Fibroblast of villous mesenchyme (primary cell): ENCODE data around the gene PAWR. TPM values are rescaled to one million over a fixed set of nuclear protein-coding genes. Genes with fewer than 3 reads are reported as not detected.

Experiments
- DNase-seq: peaks from one replicate; pipeline ENCODE4 v3.0.0-alpha.2; 2010; ENCODE audit warnings: low read depth
- H3K4me3 ChIP-seq: 2 replicates; pipeline ENCODE4 v1.5.1; 2011; ENCODE audit warnings: low read depth, mild to moderate bottlenecking, low read length
- total RNA-seq: library from RNA; depleted of rRNA; stranded (reverse); fragments of >200 nt; gene quantifications from 2 replicates; pipeline ENCODE4 v1.2.3, GENCODE V29; 2012
- TF ChIP-seq, protein P1 (sequence below): IDR thresholded peaks from 2 replicates; pipeline ENCODE4 v1.5.1; 2012; ENCODE audit warnings: low read depth, mild to moderate bottlenecking, low read length; ENCODE audit not compliant: insufficient read depth

Gene PAWR
- total RNA-seq, 1 donor, result 64.3 TPM

DNA sequence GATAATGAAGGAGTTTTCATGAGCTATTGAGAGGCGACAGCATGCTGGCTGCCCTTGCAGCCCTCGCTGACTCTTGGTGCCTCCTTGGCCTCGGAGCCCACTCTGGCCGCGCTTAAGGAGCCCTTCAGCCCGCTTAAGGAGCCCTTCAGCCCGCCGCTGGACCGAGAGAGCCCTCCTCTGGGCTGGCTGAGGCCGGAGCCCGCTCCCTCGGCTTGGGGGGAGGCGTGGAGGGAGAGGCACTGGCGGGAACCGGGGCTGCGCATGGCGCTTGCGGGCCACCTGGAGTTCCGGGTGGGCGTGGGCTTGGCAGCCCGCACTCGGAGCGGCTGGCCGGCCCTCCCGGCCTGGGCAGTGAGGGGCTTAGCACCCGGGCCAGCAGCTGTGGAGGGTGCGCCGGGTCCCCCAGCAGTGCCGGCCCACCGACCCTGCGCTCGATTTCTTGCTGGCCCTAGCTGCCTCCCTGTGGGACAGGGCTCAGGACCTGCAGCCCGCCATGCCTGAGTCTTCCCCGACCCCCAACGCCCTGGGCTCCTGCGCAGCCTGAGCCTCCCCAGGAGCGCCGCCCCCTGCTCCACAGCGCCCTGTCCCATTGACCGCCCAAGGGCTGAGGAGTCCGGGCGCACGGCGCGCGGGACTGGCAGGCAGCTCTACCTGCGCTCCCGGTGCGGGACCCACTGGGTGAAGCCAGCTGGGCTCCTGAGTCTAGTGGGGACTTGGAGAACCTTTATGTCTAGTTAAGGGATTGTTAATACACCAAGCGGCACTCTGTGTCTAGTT, 20.1 kb upstream of the PAWR start:
- DNase-seq, result no peak
- peak overlapping the region; percentile 35 for H3K4me3 ChIP-seq
- TF ChIP-seq, protein P1, sequence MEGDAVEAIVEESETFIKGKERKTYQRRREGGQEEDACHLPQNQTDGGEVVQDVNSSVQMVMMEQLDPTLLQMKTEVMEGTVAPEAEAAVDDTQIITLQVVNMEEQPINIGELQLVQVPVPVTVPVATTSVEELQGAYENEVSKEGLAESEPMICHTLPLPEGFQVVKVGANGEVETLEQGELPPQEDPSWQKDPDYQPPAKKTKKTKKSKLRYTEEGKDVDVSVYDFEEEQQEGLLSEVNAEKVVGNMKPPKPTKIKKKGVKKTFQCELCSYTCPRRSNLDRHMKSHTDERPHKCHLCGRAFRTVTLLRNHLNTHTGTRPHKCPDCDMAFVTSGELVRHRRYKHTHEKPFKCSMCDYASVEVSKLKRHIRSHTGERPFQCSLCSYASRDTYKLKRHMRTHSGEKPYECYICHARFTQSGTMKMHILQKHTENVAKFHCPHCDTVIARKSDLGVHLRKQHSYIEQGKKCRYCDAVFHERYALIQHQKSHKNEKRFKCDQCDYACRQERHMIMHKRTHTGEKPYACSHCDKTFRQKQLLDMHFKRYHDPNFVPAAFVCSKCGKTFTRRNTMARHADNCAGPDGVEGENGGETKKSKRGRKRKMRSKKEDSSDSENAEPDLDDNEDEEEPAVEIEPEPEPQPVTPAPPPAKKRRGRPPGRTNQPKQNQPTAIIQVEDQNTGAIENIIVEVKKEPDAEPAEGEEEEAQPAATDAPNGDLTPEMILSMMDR, result no peak

DNA sequence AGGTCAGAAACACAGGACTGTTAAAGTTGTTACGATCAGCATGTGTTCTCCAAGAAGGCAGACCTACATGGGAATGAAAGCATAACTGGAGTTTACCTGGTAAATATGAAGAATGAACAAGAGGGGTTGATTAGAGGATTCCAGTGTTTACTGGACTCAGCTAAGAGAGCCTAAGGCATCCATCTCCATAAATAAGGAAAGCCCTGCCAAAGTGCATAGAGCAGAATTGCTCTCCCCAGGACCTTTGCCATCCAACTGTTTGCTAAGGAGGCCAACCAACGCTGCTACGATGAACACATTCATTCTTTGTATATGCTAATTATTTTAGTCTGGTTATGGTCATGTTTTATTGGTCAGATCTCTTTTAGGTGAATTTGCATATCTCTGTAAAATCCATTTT, 17.1 kb upstream of the PAWR start:
- TF ChIP-seq, protein P1, result no peak
- DNase-seq, result no peak
- no peak overlapping the region for H3K4me3 ChIP-seq

DNA sequence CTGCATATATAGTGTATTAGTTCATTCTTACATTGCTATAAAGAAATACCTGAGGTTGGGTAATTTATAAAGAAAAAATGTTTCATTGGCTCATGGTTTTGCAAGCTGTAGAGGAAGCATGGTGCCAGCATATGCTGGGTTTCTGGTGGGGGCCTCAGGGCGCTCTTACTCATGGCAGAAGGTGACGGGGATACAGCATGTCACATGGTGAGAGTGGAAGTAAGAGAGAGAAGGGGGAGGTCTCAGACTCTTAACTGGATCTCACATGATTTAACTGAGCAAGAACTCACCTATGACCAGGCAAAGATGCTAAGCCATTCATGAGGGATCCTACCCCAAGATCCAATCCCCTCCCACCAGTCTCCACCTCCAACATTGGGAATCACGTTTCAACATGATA, 15.9 kb upstream of the PAWR start:
- no peak overlapping the region for H3K4me3 ChIP-seq
- TF ChIP-seq, protein P1, result no peak
- no peak for DNase-seq

DNA sequence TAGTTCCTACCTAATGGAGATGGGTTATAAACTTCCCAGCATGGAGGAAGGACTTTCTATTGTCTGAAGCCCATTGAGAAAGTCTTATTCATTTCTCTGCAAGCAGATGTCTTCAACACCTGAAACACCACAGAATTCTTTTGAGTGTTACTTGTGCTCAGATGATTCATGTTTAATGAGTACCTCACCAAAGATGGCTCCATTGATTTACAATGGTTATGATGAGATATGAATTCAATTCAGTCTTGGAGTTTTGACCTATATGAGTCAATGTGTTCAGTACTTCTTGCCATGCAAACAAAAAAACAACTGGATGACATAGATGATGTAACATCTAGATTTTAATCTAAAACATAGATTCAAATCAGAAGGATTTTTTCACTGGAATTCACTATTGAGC, 15.4 kb upstream of the PAWR start:
- no peak overlapping the region for H3K4me3 ChIP-seq
- DNase-seq, result no peak
- TF ChIP-seq, protein P1, result no peak

DNA sequence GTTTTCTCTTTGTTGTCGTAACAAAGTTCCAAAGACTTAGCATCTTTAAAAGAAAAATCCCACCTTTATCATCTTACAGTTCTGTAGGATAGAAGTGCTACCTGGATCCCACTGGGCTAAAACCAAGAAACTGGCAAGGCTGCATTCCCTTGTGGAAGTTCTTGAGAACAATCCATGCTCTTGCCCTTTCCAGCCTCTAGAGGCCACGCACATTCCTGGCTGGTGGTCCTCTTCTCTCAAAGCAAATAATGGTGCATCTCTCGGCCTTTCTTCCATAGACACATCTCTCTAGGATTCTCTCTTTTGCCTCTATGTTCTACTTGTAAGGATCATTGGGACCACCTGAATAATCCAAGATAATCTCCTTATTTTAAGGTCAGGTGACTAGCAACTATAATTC, 8.2 kb upstream of the PAWR start:
- TF ChIP-seq, protein P1, result no peak
- DNase-seq, result no peak
- H3K4me3 ChIP-seq, result no peak overlapping the region

DNA sequence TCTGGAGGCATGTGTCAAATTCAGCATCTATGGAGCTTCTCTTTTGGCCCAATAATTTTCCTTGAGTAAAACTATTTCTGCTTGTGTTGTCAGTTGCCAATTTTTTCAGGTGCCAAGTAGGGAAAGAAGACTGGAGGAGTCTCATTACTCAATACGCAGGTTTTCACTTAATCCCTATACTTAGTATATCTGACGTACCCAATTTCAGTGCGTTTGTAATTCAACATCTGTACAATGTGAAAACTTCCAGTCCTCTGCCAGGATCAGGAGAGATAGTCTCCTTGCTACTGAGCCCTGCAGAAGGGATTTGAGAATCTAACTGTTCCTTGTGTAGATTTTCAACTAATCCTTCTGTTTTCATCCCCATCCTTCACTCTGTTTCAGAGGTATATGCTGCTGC, 5.7 kb upstream of the PAWR start:
- no peak for DNase-seq
- TF ChIP-seq, protein P1, result no peak
- no peak overlapping the region for H3K4me3 ChIP-seq
